ENCODE data around the gene VCAN.

GRCh38 chr5:83488821-83489220 is 17.3 kb downstream of the VCAN start:
- TF ChIP-seq EP300 (IDR thresholded peaks at IDR 0.05) (no peak), CTCF (IDR thresholded peaks at IDR 0.05) (no peak)
